HEK293T (cell line): Measurements from ENCODE around the gene CYP2B6.
"Not testable (repeated sequence)": the region's sequence is repeated elsewhere in the genome, so short reads cannot be mapped to it uniquely, and the experiment has no call there.

Source experiments
- CTCF ChIA-PET: fragments of 350-600 bp; formaldehyde crosslinking; extraction: SDS; loops from one replicate; lab custom pipeline; 2021; ENCODE audit warnings: antibody characterized with exemption, inconsistent platforms; lab: Yijun Ruan, JAX
- POLR2A ChIA-PET: fragments of 350-600 bp; formaldehyde crosslinking; extraction: SDS; loops from one replicate; lab custom pipeline; 2020; ENCODE audit warnings: antibody characterized with exemption, inconsistent platforms; lab: Yijun Ruan, JAX
- DNase-seq: peaks from one replicate; pipeline ENCODE4 v3.0.0; 2012; ENCODE audit warnings: mixed read lengths; ENCODE audit errors: extremely low spot score
- ARNT ChIP-seq: fragments of 450-650 bp; IDR thresholded peaks from 2 replicates; pipeline ENCODE4 v1.6.1; 2017; ENCODE audit warnings: mild to moderate bottlenecking
- BHLHE40 ChIP-seq: fragments of 450-650 bp; IDR thresholded peaks from 2 replicates; pipeline ENCODE4 v1.6.1; 2016; ENCODE audit warnings: mild to moderate bottlenecking, moderate library complexity, borderline replicate concordance
- CTBP1 ChIP-seq: fragments of 450-650 bp; IDR thresholded peaks from 2 replicates; pipeline ENCODE4 v1.6.1; 2016; ENCODE audit warnings: borderline replicate concordance
- ELF4 ChIP-seq: fragments of 450-650 bp; IDR thresholded peaks from 2 replicates; pipeline ENCODE4 v1.6.1; 2017; ENCODE audit warnings: antibody characterized with exemption
- FOXA1 ChIP-seq: fragments of 450-650 bp; IDR thresholded peaks from 2 replicates; pipeline ENCODE4 v1.6.1; 2016; ENCODE audit warnings: mild to moderate bottlenecking
- FOXK2 ChIP-seq: fragments of 450-650 bp; IDR thresholded peaks from 2 replicates; pipeline ENCODE4 v1.6.1; 2016; ENCODE audit warnings: mild to moderate bottlenecking
- FOXM1 ChIP-seq: fragments of 450-650 bp; IDR thresholded peaks from 2 replicates; pipeline ENCODE4 v1.6.1; 2017; ENCODE audit warnings: mild to moderate bottlenecking, borderline replicate concordance
- HDGF ChIP-seq: fragments of 450-650 bp; IDR thresholded peaks from 2 replicates; pipeline ENCODE4 v1.6.1; 2017; ENCODE audit warnings: antibody characterized with exemption, borderline replicate concordance
- L3MBTL2 ChIP-seq: fragments of 450-650 bp; conservative IDR thresholded peaks from 2 replicates; pipeline ENCODE4 v1.6.1; 2016; ENCODE audit warnings: mild to moderate bottlenecking
- LEF1 ChIP-seq: fragments of 450-650 bp; IDR thresholded peaks from 2 replicates; pipeline ENCODE4 v1.6.1; 2017; ENCODE audit warnings: mild to moderate bottlenecking, borderline replicate concordance
- NFRKB ChIP-seq: fragments of 450-650 bp; IDR thresholded peaks from 2 replicates; pipeline ENCODE4 v1.6.1; 2016; ENCODE audit warnings: mild to moderate bottlenecking, moderate library complexity
- SP1 ChIP-seq: fragments of 450-650 bp; IDR thresholded peaks from 2 replicates; pipeline ENCODE4 v1.6.1; 2017
- SUZ12 ChIP-seq: fragments of 450-650 bp; IDR thresholded peaks from 2 replicates; pipeline ENCODE4 v1.6.1; 2016; ENCODE audit warnings: mild to moderate bottlenecking
- TARDBP ChIP-seq: fragments of 450-650 bp; IDR thresholded peaks from 2 replicates; pipeline ENCODE4 v1.6.1; 2016
- ZNF384 ChIP-seq: fragments of 450-650 bp; IDR thresholded peaks from 2 replicates; pipeline ENCODE4 v1.6.1; 2016
- TF ChIP-seq, protein P1 (sequence below): fragments of 450-650 bp; IDR thresholded peaks from 2 replicates; pipeline ENCODE4 v1.6.1; 2016

Gene CYP2B6

GRCh38 chr19:40989453-40989852 is 1.6 kb upstream of the CYP2B6 start:
- ChIA-PET CTCF (no interaction called here), POLR2A (no interaction called here)
- DNase-seq = no peak
- no peak for TF ChIP-seq SP1
- TF ChIP-seq, protein P1, sequence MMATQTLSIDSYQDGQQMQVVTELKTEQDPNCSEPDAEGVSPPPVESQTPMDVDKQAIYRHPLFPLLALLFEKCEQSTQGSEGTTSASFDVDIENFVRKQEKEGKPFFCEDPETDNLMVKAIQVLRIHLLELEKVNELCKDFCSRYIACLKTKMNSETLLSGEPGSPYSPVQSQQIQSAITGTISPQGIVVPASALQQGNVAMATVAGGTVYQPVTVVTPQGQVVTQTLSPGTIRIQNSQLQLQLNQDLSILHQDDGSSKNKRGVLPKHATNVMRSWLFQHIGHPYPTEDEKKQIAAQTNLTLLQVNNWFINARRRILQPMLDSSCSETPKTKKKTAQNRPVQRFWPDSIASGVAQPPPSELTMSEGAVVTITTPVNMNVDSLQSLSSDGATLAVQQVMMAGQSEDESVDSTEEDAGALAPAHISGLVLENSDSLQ = no peak
- no peak for TF ChIP-seq ZNF384
- TF ChIP-seq L3MBTL2 = no peak
- TF ChIP-seq NFRKB = no peak
- TF ChIP-seq FOXM1 = no peak
- no peak for TF ChIP-seq HDGF
- no peak for TF ChIP-seq ELF4
- TF ChIP-seq LEF1 = no peak
- no peak for TF ChIP-seq BHLHE40
- no peak for TF ChIP-seq SUZ12
- no peak for TF ChIP-seq FOXK2

GRCh38 chr19:40995355-40995754 is 4.3 kb downstream of the CYP2B6 start:
- ChIA-PET CTCF (no interaction called here), POLR2A (no interaction called here)
- no peak for DNase-seq
- TF ChIP-seq FOXK2 (no peak), SUZ12 (no peak), FOXM1 (no peak), ZNF384 (no peak), SP1 (no peak), ARNT (no peak), LEF1 (no peak), NFRKB (no peak), FOXA1 (no peak), ELF4 (no peak), HDGF (no peak), TARDBP (no peak), BHLHE40 (no peak), CTBP1 (no peak), L3MBTL2 (no peak)
- TF ChIP-seq, protein P1 = no peak

- CTCF ChIA-PET, DNase-seq, POLR2A ChIA-PET: not testable (repeated sequence)
These were observed 7.9 kb downstream of the CYP2B6 start for GRCh38 chr19:40999018-40999417.

DNA sequence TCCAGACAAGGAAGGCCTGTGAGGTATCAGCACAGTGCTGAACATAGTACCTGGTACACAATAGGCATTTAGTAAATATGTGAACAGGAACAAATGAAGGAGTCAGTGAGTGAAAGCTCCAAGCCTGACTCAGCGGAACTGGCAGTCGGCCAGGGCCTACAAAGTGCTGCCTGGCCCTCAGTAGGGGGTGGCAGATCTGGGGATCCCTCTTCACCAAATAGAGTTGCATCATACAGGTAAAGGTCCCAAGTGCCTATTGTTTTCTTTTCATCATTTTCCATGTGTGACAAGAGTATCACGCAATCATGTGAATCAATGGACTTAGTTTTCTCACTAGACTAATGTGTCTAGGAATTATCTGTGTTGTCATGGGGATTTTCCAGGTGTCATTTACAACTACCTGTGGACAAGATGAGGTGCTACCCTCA is 9.2 kb downstream of the CYP2B6 start:
- POLR2A ChIA-PET = no interaction called here
- no peak for TF ChIP-seq FOXK2
- no peak for TF ChIP-seq ZNF384
- TF ChIP-seq FOXA1 = no peak
- no peak for TF ChIP-seq LEF1
- no peak for TF ChIP-seq L3MBTL2
- no peak for TF ChIP-seq FOXM1
- TF ChIP-seq HDGF = no peak
- no peak for TF ChIP-seq ELF4
- TF ChIP-seq BHLHE40 = no peak
- no peak for DNase-seq
- CTCF ChIA-PET = no interaction called here

- no peak for TF ChIP-seq SP1
- ChIA-PET CTCF (interaction anchor here (0.6 kb wide), 1 partner anchor 27 kb away, joined by 3 read pairs; no protein-coding TSS in a partner anchor), POLR2A (no interaction called here)
These were observed 10.3 kb downstream of the CYP2B6 start for GRCh38 chr19:41001243-41001971.

DNA sequence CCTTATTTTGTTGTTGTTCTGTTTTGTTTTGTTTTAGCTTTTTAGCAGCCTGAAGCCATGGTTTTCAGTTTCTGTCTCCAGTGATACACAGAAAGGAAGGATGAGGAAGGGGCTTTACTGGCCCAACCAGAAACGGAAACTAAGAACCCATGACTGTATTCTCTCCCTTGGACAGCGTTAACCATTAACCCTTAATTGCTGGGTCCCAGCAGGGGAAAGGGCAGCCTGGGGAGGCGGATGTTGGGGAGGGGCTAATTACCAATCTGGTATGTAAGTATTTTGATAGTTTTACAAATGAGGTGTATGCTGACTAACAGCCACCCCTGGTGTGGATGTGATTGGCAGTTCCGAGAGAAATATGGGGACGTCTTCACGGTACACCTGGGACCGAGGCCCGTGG is 12.6 kb downstream of the CYP2B6 start:
- CTCF ChIA-PET, POLR2A ChIA-PET, DNase-seq: not testable (repeated sequence)

More at GRCh38 chr19:41001243-41001971, 10.3 kb downstream of the CYP2B6 start:
- DNase-seq = no peak

- ChIA-PET CTCF (no interaction called here), POLR2A (no interaction called here)
- TF ChIP-seq SP1 (no peak), CTBP1 (no peak)
- DNase-seq = no peak
These were observed 18.7 kb downstream of the CYP2B6 start for GRCh38 chr19:41009700-41010235.

DNA sequence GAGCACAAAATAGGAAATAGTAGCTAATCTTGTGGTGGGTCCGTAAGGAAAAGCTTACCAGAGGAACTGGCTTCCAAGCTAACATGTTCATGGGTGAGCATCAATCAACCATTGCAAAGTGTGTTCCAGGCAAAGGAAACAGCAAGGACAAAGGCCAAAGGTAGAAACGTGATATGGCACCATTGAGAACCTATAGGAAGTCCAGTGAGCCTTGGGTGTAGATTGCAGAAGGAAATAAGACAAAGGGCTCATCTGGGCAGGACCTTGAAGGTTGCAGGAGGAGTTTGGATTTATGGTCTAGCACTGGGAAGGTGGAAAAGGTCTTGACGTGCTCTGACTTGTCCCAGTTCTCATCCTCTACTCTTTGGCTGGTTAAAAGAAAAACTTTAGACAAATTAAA is 22.3 kb downstream of the CYP2B6 start:
- no peak for DNase-seq
- POLR2A ChIA-PET = no interaction called here
- CTCF ChIA-PET = no interaction called here
- TF ChIP-seq NFRKB = no peak
- no peak for TF ChIP-seq SP1
- TF ChIP-seq FOXK2 = no peak
- no peak for TF ChIP-seq L3MBTL2
- TF ChIP-seq, protein P1 = no peak
- TF ChIP-seq FOXA1 = no peak
- TF ChIP-seq FOXM1 = no peak
- no peak for TF ChIP-seq TARDBP
- TF ChIP-seq HDGF = no peak
- no peak for TF ChIP-seq SUZ12
- no peak for TF ChIP-seq BHLHE40
- no peak for TF ChIP-seq ARNT
- no peak for TF ChIP-seq ELF4
